IPS-NIHi7 (cell line): ENCODE data around the gene TNFRSF18.

Source experiments
- DNase-seq: peaks from one replicate; pipeline ENCODE4 v3.0.0; 2012; ENCODE audit warnings: mixed read lengths; ENCODE audit errors: extremely low spot score

TNFRSF18 gene

DNA sequence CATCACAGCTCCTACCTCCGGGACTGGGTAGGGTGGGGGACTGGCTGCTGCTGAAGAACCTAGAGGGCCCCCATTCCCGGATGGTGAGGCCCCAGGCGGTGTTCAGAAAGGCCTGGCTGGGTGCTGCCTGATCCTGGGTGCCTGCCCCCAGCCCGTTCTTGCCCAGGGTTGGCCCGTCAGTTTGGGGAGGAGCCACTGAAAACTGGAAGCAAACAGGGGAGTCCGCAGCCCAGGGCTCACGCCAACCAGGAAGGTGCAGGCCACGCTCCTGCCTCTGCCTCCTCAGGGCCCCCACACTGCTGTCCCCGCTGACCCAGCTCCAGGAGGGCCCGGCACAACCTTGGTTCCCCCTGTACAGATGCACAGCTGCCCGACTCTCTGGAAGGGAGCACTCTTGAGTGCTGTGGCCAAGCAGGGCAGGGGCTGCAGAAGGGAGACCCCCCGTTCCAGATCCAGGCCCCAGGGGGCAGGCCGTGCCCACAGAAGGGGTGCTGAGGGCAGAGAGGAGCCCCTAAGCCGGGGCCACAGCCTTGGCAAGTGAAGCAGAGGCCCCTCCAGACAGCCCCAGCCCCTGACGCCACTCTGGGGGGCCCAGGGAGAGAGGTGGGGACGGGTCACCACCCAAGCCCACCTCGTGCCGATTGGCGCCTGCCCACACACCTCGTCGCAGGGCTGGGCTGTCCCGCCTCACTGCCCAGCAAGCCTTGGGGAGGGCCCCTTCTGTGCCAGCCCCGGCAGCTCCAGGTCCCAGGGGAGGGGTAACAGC lies 34.6 kb upstream of the TNFRSF18 start:
- DNase-seq: no peak

- no peak for DNase-seq
Measured at GRCh38 chr1:1240348-1240732, 33.9 kb upstream of the TNFRSF18 start.

GRCh38 chr1:1239614-1240347 lies 33.4 kb upstream of the TNFRSF18 start:
- no peak for DNase-seq

- DNase-seq: no peak
Measured at GRCh38 chr1:1239227-1239613, 32.8 kb upstream of the TNFRSF18 start.

- DNase-seq: no peak
Measured at GRCh38 chr1:1238702-1239178, 32.3 kb upstream of the TNFRSF18 start.

DNA sequence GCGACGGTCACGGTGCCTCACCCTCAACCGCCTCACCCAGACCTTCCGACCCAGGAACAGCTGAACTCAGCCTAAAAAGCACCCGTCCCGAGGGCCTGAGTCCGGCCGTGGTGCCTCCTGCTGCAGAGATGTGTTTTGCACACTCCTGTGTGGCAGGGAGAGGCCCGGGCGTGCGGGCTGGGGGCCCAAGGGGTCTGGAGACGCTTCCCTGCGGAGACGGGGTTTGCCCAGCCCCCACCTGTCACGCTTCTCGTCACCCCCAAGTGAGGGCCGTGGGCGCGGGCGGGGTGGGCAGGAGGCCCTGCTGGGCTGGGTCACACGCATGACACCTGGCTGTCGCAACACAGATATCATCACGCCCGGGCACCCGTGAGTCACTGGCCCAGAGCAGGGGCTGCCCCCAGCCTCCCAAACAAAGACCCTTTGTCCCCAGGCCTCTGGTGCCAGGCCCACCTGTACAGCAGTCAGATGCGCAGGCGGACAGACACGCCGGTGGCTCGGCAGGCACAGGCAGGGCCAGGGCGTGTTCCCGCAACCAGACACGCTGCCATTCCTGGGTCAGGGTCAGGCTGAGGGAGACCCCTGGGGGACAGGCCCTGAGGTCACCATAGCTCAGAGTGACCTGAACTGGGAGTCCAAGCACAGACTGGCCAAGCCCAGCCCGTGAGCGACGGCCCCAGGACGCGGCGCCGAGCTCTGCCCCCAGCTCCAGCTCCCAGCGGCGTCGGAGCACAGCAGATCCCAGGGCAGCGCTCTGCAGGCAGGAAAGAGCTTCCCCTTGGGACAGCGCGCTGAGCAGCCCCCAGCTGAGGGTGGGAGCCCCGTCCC lies 31.7 kb upstream of the TNFRSF18 start:
- DNase-seq: no peak

GRCh38 chr1:1236945-1237873 lies 30.8 kb upstream of the TNFRSF18 start:
- DNase-seq: no peak

- no peak for DNase-seq
Measured at GRCh38 chr1:1236176-1236763, 29.9 kb upstream of the TNFRSF18 start.

DNA sequence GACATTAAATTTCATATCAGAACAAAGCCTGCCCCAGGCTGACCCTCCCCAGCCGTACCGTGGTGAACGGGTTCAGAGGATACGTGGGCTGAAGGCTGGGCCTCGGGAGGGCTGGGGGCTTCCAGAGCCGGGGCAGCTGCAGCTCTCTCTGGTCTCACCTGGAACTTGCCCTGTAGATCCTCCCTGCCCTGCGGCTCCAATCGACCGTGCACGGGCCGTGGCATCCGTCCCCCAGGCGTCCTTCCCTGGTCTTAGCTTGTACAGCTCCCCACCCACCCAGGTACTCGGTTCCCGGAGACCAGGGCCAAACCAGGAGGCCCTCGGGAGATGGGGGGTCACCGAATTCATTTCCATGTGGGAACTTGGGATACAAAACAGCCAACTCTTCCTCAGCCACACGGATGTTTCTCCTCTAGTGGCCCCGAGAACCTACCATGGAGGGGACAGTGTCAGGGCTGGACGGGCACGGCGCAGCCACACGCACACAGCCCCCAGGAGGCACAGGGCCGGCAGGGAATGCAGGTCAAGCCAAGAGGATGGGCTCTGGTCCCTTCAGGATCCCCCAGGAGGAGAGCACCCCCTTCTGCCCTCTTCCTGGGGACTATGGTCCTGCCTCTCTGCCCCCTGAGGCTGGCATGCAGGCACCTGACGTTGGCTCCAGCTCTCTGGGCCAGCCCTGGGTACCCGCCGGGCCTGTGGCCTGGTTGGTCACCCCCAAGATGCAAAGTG lies 28.8 kb upstream of the TNFRSF18 start:
- no peak for DNase-seq

GRCh38 chr1:1234180-1234808 lies 27.9 kb upstream of the TNFRSF18 start:
- no peak for DNase-seq

DNA sequence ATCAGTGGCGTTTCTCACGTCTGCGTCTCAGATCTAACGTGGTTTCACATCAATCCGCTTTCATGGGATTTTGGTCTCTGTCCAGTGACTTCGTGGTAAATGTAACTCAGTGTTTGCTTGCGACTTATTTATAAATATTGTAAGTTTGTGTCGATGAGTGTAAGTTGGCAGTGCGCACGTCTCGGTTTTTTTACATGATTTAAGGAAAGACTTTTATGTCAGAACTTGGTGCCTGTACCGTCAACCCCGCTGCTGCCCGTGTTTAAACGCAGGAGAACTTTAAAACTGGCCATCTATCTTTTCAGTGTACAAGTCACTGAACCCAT lies 27.1 kb upstream of the TNFRSF18 start:
- DNase-seq: no peak

GRCh38 chr1:1232796-1233566 lies 26.6 kb upstream of the TNFRSF18 start:
- DNase-seq: no peak

DNA sequence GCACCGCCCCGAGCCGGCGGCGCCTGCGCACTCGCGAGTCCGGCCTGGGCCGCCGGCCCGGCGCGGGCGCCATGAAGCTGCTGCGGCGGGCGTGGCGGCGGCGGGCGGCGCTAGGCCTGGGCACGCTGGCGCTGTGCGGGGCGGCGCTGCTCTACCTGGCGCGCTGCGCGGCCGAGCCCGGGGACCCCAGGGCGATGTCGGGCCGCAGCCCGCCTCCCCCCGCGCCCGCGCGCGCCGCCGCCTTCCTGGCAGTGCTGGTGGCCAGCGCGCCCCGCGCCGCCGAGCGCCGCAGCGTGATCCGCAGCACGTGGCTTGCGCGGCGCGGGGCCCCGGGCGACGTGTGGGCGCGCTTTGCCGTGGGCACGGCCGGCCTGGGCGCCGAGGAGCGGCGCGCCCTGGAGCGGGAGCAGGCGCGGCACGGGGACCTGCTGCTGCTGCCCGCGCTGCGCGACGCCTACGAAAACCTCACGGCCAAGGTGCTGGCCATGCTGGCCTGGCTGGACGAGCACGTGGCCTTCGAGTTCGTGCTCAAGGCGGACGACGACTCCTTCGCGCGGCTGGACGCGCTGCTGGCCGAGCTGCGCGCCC lies 25.9 kb upstream of the TNFRSF18 start, which contains the start of gene B3GALT6:
Gene B3GALT6 (plus strand): TSS at position 30 of the 588 bp plus-strand sequence. CDS start 42 bp downstream, at position 72.
- DNase-seq: no peak

GRCh38 chr1:1231400-1232207 lies 25.2 kb upstream of the TNFRSF18 start, which contains the start of gene SDF4:
Gene SDF4 (minus strand): TSS chr1:1232001. CDS start chr1:1228772, 3,229 bp downstream.
- peak; percentile 100 for DNase-seq

DNA sequence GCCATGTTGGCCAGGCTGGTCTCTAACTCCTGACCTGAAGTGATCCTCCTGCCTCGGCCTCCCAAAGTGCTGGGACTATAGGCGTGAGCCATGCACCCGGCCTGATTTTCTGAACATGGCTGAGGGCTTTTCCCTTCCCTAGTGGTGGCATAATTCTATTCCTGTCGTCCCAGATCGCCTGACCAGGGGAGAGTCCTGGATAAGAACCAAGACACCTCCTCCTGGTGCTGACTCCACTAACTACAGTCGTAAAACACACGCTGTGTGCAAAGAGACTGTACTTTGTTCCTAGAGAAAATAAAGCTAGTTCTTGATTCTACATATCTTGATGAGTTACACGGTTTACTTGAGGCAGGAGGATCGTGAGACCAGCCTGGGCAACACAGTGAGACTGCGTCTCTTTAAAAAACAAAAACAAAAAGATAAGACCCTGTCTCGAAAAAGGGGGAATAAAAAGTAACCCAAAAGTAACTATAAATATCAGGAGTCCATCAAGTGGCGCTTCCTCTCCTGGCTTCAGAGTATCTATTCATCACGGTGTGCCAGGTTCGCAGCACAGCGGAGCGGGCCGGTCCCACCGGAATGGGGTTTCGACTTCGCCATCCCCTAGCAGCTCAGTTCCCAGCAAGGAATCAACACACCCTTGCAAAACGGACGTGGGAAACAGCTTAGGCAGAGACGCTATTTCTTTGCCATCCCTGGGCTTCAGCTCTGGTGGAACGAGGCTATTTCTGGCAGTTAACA lies 24.4 kb upstream of the TNFRSF18 start:
- no peak for DNase-seq

GRCh38 chr1:1229770-1230169 lies 23.4 kb upstream of the TNFRSF18 start:
- no peak for DNase-seq
